Type B pancreatic cell (in vitro differentiated cells): ENCODE results near the gene COIL. TPM values are rescaled to one million over a fixed set of nuclear protein-coding genes. Genes with fewer than 3 reads are reported as not detected.
A peak's percentile ranks its signal among the peaks of the same experiment; 100 is the strongest.
"Not testable (repeated sequence)": the region's sequence is repeated elsewhere in the genome, so short reads cannot be mapped to it uniquely, and the experiment has no call there.

Source experiments
- DNase-seq: peaks from one replicate; pipeline ENCODE4 v3.0.0; 2021; ENCODE audit warnings: mixed read lengths; ENCODE audit not compliant: unreplicated experiment; ENCODE audit errors: extremely low spot score
- H3K27ac Mint-ChIP-seq: 2 replicates; pipeline ENCODE4 v1.8.0; 2021; ENCODE audit warnings: mild to moderate bottlenecking, mixed read lengths
- H3K27me3 Mint-ChIP-seq: 2 replicates; pipeline ENCODE4 v1.8.0; 2021; ENCODE audit warnings: mixed read lengths
- H3K36me3 Mint-ChIP-seq: 2 replicates; pipeline ENCODE4 v1.8.0; 2021; ENCODE audit warnings: mixed read lengths
- H3K4me1 Mint-ChIP-seq: one replicate; pipeline ENCODE4 v1.8.0; 2021; ENCODE audit warnings: mixed read lengths; ENCODE audit not compliant: unreplicated experiment
- H3K4me3 Mint-ChIP-seq: 2 replicates; pipeline ENCODE4 v1.8.0; 2021; ENCODE audit warnings: mild to moderate bottlenecking, mixed read lengths
- H3K9me3 Mint-ChIP-seq: 2 replicates; pipeline ENCODE4 v1.8.0; 2021; ENCODE audit warnings: mixed read lengths
- total RNA-seq: library from RNA; stranded (reverse); gene quantifications from 2 replicates; pipeline ENCODE4 v1.2.1, GENCODE V29; 2021; ENCODE audit warnings: low replicate concordance
- TF ChIP-seq, protein P1 (sequence below): fragments of 200-600 bp; sonication (generic); conservative IDR thresholded peaks from 2 replicates; pipeline ENCODE4 v1.5.0; 2021; ENCODE audit warnings: antibody characterized with exemption, mild to moderate bottlenecking

The COIL gene
- total RNA-seq, 1 donor from 2014 or later = 26.5 TPM

DNA sequence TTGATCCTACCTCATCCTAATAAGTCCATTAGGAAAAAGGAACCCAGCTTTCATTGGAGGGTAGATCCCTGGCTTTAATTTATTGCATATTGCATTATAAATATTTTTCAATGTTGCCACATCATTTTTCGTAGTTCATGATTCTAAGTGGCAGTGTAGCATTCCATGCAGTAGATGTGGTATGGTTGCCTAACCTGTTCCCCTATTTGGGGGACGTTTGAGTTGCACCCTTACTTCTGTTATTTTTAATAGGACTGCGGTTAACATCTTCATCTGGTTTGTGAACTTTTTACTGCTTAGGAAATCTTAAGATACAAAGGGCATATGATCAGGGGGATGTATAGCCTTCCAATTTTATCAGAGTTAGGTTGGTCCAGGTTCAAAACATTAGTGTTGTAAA lies 22.5 kb upstream of the COIL start:
- Mint-ChIP-seq H3K4me1 (peaks cover 12% of the 10 kb centered on the region), H3K27me3 (no peaks in the 10 kb centered on the region), H3K9me3 (no peaks in the 10 kb centered on the region), H3K4me3 (no peak overlapping the region), H3K27ac (no peak overlapping the region), H3K36me3 (peaks cover 20% of the 10 kb centered on the region)
- TF ChIP-seq, protein P1, sequence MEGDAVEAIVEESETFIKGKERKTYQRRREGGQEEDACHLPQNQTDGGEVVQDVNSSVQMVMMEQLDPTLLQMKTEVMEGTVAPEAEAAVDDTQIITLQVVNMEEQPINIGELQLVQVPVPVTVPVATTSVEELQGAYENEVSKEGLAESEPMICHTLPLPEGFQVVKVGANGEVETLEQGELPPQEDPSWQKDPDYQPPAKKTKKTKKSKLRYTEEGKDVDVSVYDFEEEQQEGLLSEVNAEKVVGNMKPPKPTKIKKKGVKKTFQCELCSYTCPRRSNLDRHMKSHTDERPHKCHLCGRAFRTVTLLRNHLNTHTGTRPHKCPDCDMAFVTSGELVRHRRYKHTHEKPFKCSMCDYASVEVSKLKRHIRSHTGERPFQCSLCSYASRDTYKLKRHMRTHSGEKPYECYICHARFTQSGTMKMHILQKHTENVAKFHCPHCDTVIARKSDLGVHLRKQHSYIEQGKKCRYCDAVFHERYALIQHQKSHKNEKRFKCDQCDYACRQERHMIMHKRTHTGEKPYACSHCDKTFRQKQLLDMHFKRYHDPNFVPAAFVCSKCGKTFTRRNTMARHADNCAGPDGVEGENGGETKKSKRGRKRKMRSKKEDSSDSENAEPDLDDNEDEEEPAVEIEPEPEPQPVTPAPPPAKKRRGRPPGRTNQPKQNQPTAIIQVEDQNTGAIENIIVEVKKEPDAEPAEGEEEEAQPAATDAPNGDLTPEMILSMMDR = no peak
- no peak for DNase-seq

DNA sequence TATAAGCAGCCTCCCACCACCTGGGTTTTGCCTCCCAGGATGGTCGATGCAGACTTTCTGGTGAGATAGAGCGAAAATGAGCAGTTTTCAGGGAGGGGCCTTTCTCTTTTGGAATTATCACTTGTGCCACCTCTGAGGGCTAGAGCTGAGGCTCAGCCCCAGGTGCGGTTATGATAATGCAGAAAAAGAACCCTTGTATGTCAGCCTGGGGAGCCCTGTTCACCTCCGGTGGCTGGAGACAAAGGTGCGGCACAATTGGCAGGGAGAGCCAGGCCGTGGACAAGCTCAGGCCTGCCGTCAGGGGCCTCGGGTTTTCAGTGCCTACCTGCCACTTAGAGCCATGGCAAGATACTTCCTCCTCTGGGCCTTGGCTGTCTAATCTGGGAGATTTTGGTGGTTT lies 21.5 kb upstream of the COIL start:
- Mint-ChIP-seq H3K4me3 (no peak overlapping the region), H3K27ac (no peak overlapping the region), H3K36me3 (peaks cover 16% of the 10 kb centered on the region), H3K9me3 (no peaks in the 10 kb centered on the region), H3K4me1 (peaks cover 19% of the 10 kb centered on the region), H3K27me3 (no peaks in the 10 kb centered on the region)
- TF ChIP-seq, protein P1 = no peak
- DNase-seq = no peak

DNA sequence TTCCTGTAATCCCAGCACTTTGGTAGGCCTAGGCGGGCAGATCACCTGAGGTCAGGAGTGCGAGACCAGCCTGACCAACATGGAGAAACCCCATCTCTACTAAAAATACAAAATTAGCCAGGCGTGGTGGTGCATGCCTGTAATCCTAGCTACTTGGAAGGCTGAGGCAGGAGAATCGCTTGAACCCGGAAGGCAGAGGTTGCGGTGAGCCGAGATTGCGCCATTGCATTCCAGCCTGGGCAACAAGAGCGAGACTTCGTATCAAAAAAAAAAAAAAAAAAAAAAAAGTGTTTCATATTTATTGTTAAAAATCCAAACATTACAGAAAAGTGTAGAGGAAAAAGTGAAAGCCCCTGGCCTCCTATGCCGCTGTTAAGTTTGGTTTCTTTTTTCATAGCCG lies 19.7 kb upstream of the COIL start:
- not testable (repeated sequence) for H3K36me3 Mint-ChIP-seq, H3K9me3 Mint-ChIP-seq, H3K27ac Mint-ChIP-seq, DNase-seq, H3K27me3 Mint-ChIP-seq, H3K4me3 Mint-ChIP-seq
- peaks cover 28% of the 10 kb centered on the region for H3K4me1 Mint-ChIP-seq

DNA sequence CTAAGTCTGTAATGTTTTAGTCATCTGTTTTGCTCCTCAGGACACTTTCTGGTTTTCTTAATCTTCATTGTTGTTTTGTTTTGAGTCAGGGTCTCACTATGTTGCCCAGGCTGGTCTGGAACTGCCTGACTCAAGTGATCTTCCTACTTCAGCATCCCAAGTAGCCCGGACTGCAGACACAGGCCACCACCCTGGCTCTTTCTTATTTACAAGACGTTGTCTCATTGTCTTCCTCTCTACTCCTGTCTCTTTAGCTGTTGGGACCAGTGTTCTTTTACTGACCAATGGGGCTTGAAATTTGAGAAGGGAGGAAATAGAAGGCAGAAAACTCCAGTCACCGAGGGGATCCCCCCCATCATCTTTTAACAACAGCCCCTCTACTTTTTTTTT lies 18.2 kb upstream of the COIL start:
- Mint-ChIP-seq H3K4me3 (peak overlapping the region; percentile 92), H3K9me3 (no peaks in the 10 kb centered on the region), H3K4me1 (peaks cover 37% of the 10 kb centered on the region), H3K27ac (peak overlapping the region; percentile 67), H3K36me3 (peaks cover 2% of the 10 kb centered on the region), H3K27me3 (no peaks in the 10 kb centered on the region)
- DNase-seq = no peak
- TF ChIP-seq, protein P1 = no peak

DNA sequence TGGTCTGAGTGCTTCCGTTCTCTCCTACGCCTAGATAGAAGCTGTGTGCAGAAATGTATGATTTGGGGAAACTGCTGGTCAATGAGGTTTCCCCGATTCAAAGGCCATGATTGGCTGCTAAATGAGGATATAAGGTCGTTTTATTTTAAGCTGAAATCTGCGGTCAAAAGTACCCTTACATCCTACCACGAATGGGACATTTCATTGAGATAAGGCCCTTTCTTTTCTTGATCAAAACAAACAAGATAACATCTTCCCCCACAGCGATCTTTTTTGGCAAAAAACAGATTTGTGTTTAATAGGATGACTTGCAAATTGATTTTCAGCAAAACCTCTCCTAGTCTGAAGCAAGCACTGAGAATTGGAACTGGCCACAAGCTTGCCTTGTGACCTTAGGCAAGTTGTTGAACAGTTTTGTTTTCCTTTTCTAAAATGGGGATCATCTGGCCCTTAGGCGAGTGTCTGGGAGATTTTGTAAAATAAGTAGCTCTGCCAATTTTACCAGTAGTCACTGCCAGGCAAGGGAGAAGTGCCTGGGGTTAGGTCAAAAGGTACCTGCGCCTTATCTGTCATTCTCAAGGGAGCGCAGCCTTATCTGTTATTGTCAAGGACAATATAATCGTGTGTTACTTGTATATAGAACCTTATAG lies 17.7 kb upstream of the COIL start:
- no peaks in the 10 kb centered on the region for H3K27me3 Mint-ChIP-seq
- no peaks in the 10 kb centered on the region for H3K9me3 Mint-ChIP-seq
- peak; percentile 25 for DNase-seq
- TF ChIP-seq, protein P1 = no peak
- H3K4me1 Mint-ChIP-seq = peaks cover 41% of the 10 kb centered on the region
- H3K27ac Mint-ChIP-seq = peak overlapping the region; percentile 67
- no peaks in the 10 kb centered on the region for H3K36me3 Mint-ChIP-seq
- H3K4me3 Mint-ChIP-seq = peak overlapping the region; percentile 92

DNA sequence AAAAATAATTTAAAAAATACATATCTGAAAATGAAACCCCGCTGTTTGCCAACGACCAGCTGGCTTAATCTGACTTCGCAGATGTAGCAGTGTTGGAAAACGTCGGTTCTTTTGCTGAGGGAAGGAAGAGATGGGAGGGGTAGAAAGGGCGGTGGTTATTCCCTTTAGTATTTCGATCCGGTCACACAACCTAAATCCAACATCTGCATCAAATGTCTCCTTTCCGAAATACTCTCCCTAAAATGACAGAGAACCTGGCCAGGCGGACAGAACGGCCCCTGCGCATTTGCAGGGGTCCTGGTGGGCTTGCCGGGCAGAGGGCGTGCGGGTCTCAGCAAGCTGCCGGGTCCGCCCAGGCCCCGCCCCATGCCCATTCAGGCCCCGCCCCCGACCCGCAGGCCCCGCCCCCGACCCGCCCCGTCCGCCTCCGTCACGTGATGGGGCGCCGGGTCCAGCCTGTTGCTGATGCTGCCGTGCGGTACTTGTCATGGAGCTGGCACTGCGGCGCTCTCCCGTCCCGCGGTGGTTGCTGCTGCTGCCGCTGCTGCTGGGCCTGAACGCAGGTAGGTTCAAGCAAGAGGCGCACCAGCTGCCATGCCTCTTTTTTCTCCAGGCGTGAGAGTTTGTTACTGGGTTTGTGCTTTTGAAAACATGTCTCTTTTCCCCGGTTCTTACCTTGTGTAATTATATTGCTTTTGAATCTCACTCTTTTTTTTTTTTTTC lies 17.0 kb upstream of the COIL start, which contains the start of gene SCPEP1:
TSS of gene SCPEP1 (plus strand) at position 459 of the 723 bp plus-strand sequence. CDS start at position 488, 29 bp downstream.
- peak within 1 kb of the TSS; percentile 92 for H3K4me3 Mint-ChIP-seq
- TF ChIP-seq, protein P1 = no peak
- peak within 1 kb of the TSS; percentile 67 for H3K27ac Mint-ChIP-seq
- H3K9me3 Mint-ChIP-seq = no peaks in the 10 kb centered on the region
- H3K4me1 Mint-ChIP-seq = peaks cover 45% of the 10 kb centered on the region
- no peaks in the 10 kb centered on the region for H3K36me3 Mint-ChIP-seq
- H3K27me3 Mint-ChIP-seq = no peaks in the 10 kb centered on the region
- DNase-seq = peak; percentile 87
